Nucleus accumbens (tissue), 56 donors: ENCODE results near the gene SOX13.

Experiments used
- DNase-seq, 56 donors: peaks; one replicate each; lab custom pipeline; 2025; lab: John Stamatoyannopoulos, UW

Gene SOX13

GRCh38 chr1:204103431-204103741, 30.5 kb downstream of the SOX13 start:
- no peak for DNase-seq

GRCh38 chr1:204104331-204105130, 31.6 kb downstream of the SOX13 start:
- DNase-seq, result no peak

GRCh38 chr1:204105131-204105515, 32.2 kb downstream of the SOX13 start:
- no peak for DNase-seq

GRCh38 chr1:204106825-204107224, 33.9 kb downstream of the SOX13 start:
- no peak for DNase-seq

GRCh38 chr1:204107892-204108291, 35.0 kb downstream of the SOX13 start:
- no peak for DNase-seq

- DNase-seq, result peak in 1 of 56 donors; percentile 16
These were observed 35.6 kb downstream of the SOX13 start for GRCh38 chr1:204108312-204109141.

GRCh38 chr1:204110894-204111633, 38.1 kb downstream of the SOX13 start:
- no peak for DNase-seq

GRCh38 chr1:204112876-204113730, 40.2 kb downstream of the SOX13 start:
- no peak for DNase-seq

- DNase-seq, result no peak
These were observed 41.0 kb downstream of the SOX13 start for GRCh38 chr1:204113896-204114295.

- DNase-seq, result no peak
These were observed 41.7 kb downstream of the SOX13 start for GRCh38 chr1:204114606-204115005.

GRCh38 chr1:204115116-204115515, 42.2 kb downstream of the SOX13 start:
- no peak for DNase-seq

- no peak for DNase-seq
These were observed 43.6 kb downstream of the SOX13 start for GRCh38 chr1:204116539-204116938.

- DNase-seq, result no peak
These were observed 49.1 kb downstream of the SOX13 start for GRCh38 chr1:204121840-204122555.

GRCh38 chr1:204123376-204123775, 50.5 kb downstream of the SOX13 start:
- DNase-seq, result no peak

- no peak for DNase-seq
These were observed 51.7 kb downstream of the SOX13 start for GRCh38 chr1:204124639-204125038.

- no peak for DNase-seq
These were observed 52.9 kb downstream of the SOX13 start for GRCh38 chr1:204125759-204126351.

- DNase-seq, result peak in 1 of 56 donors; percentile 18
These were observed 53.5 kb downstream of the SOX13 start for GRCh38 chr1:204126386-204126785.

- DNase-seq, result no peak
These were observed 54.0 kb downstream of the SOX13 start for GRCh38 chr1:204126956-204127355.

GRCh38 chr1:204127597-204128242, 54.8 kb downstream of the SOX13 start:
- DNase-seq, result peak in 39 of 56 donors; percentile 17 to 72 (median 37)
